Bronchial epithelial cell (primary cell): ENCODE results near the gene MKNK2. TPM values are rescaled to one million over a fixed set of nuclear protein-coding genes. Genes with fewer than 3 reads are reported as not detected.

Experiments
- DNase-seq: peaks from one replicate; pipeline ENCODE4 v3.0.0-alpha.2; 2010; ENCODE audit warnings: low read depth
- FAIRE-seq: peaks from 2 replicates; lab custom pipeline; 2011; peaks lifted over from hg19 to GRCh38; lab: Jason Lieb, UNC
- H3K27me3 ChIP-seq: 2 replicates; pipeline ENCODE4 v1.5.1; 2011; ENCODE audit warnings: low read length; ENCODE audit not compliant: control insufficient read depth, insufficient read depth
- H3K36me3 ChIP-seq: 2 replicates; pipeline ENCODE4 v1.5.1; 2011; ENCODE audit warnings: low read length; ENCODE audit not compliant: control insufficient read depth, insufficient read depth
- H3K4me3 ChIP-seq: 2 replicates; pipeline ENCODE4 v1.5.1; 2011; ENCODE audit warnings: mild to moderate bottlenecking, low read depth, low read length, control low read depth
- total RNA-seq: library from RNA; depleted of rRNA; stranded (reverse); fragments of >200 nt; gene quantifications from 2 replicates; pipeline ENCODE4 v1.2.1, GENCODE V29; 2014
- TF ChIP-seq, protein P1 (sequence below): IDR thresholded peaks from 2 replicates; pipeline ENCODE4 v1.5.1; 2011; ENCODE audit warnings: mild to moderate bottlenecking, moderate library complexity, low read length, control low read depth, inconsistent platforms; ENCODE audit not compliant: insufficient read depth, severe bottlenecking

Gene MKNK2
- total RNA-seq, 1 donor from 2014 or later, result 251 TPM

DNA sequence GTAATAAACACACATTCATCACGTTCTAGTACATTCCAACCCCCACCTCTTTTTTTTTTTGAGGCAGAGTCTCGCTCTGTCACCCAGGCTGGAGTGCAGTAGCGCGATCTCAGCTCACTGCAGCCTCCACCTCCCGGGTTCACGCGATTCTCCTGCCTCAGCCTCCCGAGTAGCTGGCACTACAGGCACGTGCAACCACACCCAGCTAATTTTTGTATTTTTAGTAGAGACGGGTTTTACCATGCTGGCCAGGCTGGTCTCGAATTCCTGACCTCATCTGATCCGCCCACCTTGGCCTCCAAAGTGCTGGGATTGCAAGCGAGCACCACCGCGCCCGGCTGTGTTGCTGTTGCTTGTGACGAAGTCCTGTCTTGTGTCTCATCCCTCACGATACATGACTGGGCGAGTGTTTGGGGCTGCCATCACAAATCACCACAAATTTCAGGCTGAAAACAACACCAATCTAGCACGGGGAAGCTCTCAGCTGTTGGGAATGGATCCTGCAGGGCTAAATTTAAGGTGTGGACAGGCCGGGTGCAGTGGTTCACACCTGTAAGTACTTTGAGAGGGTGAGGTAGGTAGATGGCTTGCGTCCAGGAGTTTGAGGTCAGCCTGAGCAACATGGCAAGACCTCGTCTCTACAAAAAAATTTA is 29.4 kb upstream of the MKNK2 start:
- no peak overlapping the region for H3K4me3 ChIP-seq
- peak; percentile 54 for DNase-seq
- no peaks in the 10 kb centered on the region for H3K27me3 ChIP-seq
- TF ChIP-seq, protein P1, sequence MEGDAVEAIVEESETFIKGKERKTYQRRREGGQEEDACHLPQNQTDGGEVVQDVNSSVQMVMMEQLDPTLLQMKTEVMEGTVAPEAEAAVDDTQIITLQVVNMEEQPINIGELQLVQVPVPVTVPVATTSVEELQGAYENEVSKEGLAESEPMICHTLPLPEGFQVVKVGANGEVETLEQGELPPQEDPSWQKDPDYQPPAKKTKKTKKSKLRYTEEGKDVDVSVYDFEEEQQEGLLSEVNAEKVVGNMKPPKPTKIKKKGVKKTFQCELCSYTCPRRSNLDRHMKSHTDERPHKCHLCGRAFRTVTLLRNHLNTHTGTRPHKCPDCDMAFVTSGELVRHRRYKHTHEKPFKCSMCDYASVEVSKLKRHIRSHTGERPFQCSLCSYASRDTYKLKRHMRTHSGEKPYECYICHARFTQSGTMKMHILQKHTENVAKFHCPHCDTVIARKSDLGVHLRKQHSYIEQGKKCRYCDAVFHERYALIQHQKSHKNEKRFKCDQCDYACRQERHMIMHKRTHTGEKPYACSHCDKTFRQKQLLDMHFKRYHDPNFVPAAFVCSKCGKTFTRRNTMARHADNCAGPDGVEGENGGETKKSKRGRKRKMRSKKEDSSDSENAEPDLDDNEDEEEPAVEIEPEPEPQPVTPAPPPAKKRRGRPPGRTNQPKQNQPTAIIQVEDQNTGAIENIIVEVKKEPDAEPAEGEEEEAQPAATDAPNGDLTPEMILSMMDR, result no peak
- peaks cover 40% of the 10 kb centered on the region for H3K36me3 ChIP-seq
- FAIRE-seq, result no peak

DNA sequence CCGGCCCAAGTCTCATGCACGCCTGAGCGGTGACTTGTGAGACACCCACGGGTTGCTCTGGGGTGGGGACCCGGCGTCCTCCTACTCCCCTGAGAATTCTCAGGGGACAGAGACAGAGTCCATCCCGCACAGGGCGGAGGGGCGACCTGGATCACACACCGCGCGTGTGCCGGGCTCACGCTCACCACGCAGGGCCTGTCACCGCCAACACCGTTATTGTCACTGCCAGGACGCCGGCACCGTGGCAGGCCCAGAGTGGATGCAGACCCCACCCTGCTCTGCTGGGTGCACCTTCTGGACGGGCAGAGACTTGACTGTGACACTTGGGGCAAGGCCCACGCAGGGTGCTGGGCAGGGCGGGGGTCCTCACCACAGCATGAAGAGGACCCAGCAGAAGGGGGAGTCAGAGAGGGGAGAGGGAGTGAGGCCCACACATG is 28.8 kb upstream of the MKNK2 start:
- DNase-seq (no peak), FAIRE-seq (no peak)
- TF ChIP-seq, protein P1, result no peak
- no peaks in the 10 kb centered on the region for H3K27me3 ChIP-seq
- H3K4me3 ChIP-seq, result no peak overlapping the region
- H3K36me3 ChIP-seq, result peaks cover 42% of the 10 kb centered on the region

- peaks cover 42% of the 10 kb centered on the region for H3K36me3 ChIP-seq
Observed at GRCh38 chr19:2079076-2079864, 28.2 kb upstream of the MKNK2 start.

DNA sequence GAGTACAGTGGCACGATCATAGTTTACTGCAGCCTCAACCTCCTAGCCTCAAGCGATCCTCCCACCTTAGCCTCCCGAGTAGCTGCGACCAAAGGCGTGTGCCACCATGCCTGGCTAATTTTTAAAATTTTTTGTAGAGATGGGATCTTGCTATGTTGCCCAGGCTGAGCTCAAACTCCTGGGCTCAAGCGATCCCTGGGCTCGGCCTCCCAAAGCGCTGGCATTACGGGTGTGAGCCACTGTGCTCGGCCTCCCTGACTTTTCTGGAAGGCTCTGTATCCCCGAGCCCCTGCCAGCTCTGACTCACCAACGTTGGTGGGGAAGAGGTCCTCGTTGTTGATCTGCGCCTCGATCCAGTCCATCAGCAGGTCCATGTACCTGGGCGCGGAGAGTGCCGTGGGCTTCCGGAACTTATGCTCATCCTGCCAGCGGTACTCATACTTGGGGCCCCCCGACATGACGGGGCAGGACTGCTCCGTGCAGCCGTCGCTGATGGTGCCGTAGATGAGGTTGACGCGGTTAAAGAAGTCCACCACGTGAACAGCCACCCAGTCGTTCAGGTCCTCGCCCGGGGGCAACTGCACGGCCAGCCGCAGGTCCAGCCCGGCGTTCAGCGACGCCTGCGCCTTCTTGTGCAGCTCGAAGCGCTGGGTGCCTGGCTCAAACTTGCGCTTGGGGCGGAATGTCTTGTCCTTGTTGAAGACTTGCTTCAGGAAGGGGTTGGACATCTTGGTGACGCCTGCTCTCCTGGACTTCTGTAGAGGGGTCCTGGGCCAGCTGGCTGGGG is 27.0 kb upstream of the MKNK2 start:
- no peak for DNase-seq
- TF ChIP-seq, protein P1, result no peak
- Histone ChIP-seq H3K4me3 (no peak overlapping the region), H3K27me3 (no peaks in the 10 kb centered on the region), H3K36me3 (peaks cover 38% of the 10 kb centered on the region)
- FAIRE-seq, result no peak

More at GRCh38 chr19:2079076-2079864, 28.2 kb upstream of the MKNK2 start:
- Histone ChIP-seq H3K4me3 (no peak overlapping the region), H3K27me3 (no peaks in the 10 kb centered on the region)
- DNase-seq (no peak), FAIRE-seq (no peak)
- TF ChIP-seq, protein P1, result no peak

- H3K36me3 ChIP-seq, result peaks cover 40% of the 10 kb centered on the region
- TF ChIP-seq, protein P1, result no peak
- no peak overlapping the region for H3K4me3 ChIP-seq
- FAIRE-seq (no peak), DNase-seq (no peak)
- H3K27me3 ChIP-seq, result no peaks in the 10 kb centered on the region
Observed at GRCh38 chr19:2077398-2077797, 26.4 kb upstream of the MKNK2 start.
